PC-9 (cell line): Measurements from ENCODE around the gene TXNDC16. TPM values are rescaled to one million over a fixed set of nuclear protein-coding genes. Genes with fewer than 3 reads are reported as not detected.

Experiments
- BruUV-seq: library from RNA; stranded (reverse); fragments of 400-500 nt; replicated peaks from 2 replicates; lab custom pipeline; 2021; lab: Mats Ljungman, UMichigan
- CTCF ChIA-PET: fragments of 300-600 bp; sonication (Branson Sonifier 250); formaldehyde crosslinking; loops from one replicate; lab custom pipeline; 2022; ENCODE audit warnings: antibody characterized with exemption; lab: Charles Lee
- POLR2A ChIA-PET: fragments of 300-600 bp; sonication (Branson Sonifier 250); formaldehyde crosslinking; loops from one replicate; lab custom pipeline; 2022; ENCODE audit warnings: antibody characterized with exemption; ENCODE audit not compliant: unreplicated experiment; lab: Charles Lee
- DNase-seq, 2 experiments: peaks; one replicate each; pipeline versions ENCODE4 v3.0.0 to v3.0.0-alpha.2; 2015 to 2022; ENCODE audit warnings: mixed read lengths in 1 of 2
- H2AFZ ChIP-seq: fragments of 200-600 bp; sonication (generic); 2 replicates; pipeline ENCODE4 v1.8.1; 2017; ENCODE audit warnings: antibody characterized with exemption
- H3F3A ChIP-seq: fragments of 200-600 bp; sonication (generic); 2 replicates; pipeline ENCODE4 v1.8.1; 2017; ENCODE audit warnings: antibody characterized with exemption, mild to moderate bottlenecking, low read depth; ENCODE audit not compliant: insufficient read depth
- H3K27ac ChIP-seq: fragments of 200-600 bp; sonication (generic); 2 replicates; pipeline ENCODE4 v1.6.1; 2016; ENCODE audit warnings: mixed run types
- H3K27me3 ChIP-seq: fragments of 200-600 bp; sonication (generic); 2 replicates; pipeline ENCODE4 v1.6.1; 2016; ENCODE audit warnings: low read depth, mixed run types; ENCODE audit not compliant: insufficient read depth
- H3K36me3 ChIP-seq: fragments of 200-600 bp; sonication (generic); 2 replicates; pipeline ENCODE4 v1.6.1; 2016; ENCODE audit warnings: low read depth, mixed run types
- H3K4me1 ChIP-seq: fragments of 200-600 bp; sonication (generic); replicated peaks from 2 replicates; pipeline ENCODE4 v1.6.1; 2016; ENCODE audit warnings: mixed run types; ENCODE audit not compliant: insufficient read depth
- H3K4me2 ChIP-seq: fragments of 200-600 bp; sonication (generic); 2 replicates; pipeline ENCODE4 v1.6.1; 2017; ENCODE audit warnings: mixed run types
- H3K4me3 ChIP-seq: fragments of 200-600 bp; sonication (generic); 2 replicates; pipeline ENCODE4 v1.6.1; 2016; ENCODE audit warnings: mixed run types
- H3K79me2 ChIP-seq: fragments of 200-600 bp; sonication (generic); 2 replicates; pipeline ENCODE4 v1.6.1; 2017; ENCODE audit warnings: low read depth, mixed run types
- H3K9me2 ChIP-seq: fragments of 200-600 bp; sonication (generic); 2 replicates; pipeline ENCODE4 v1.8.1; 2017; ENCODE audit warnings: mild to moderate bottlenecking; ENCODE audit not compliant: insufficient read depth
- H3K9me3 ChIP-seq: fragments of 200-600 bp; sonication (generic); 2 replicates; pipeline ENCODE4 v1.8.1; 2016; ENCODE audit warnings: low read depth; ENCODE audit not compliant: insufficient read depth
- H4K20me1 ChIP-seq: fragments of 200-600 bp; sonication (generic); 2 replicates; pipeline ENCODE4 v1.8.1; 2017; ENCODE audit not compliant: insufficient read depth
- CTCF ChIP-seq: fragments of 200-600 bp; sonication (generic); conservative IDR thresholded peaks from 2 replicates; pipeline ENCODE4 v1.6.1; 2017; ENCODE audit warnings: mixed run types, antibody characterized with exemption, mild to moderate bottlenecking, moderate library complexity
- EZH2 ChIP-seq: fragments of 200-600 bp; sonication (generic); IDR thresholded peaks from 2 replicates; pipeline ENCODE4 v1.8.0; 2017; ENCODE audit warnings: antibody characterized with exemption, low read depth
- intact Hi-C: fragments of 100-400 bp; cut with micrococcal nuclease; formaldehyde crosslinking; loops from one replicate; pipeline ENCODE4 v1.10.0; 2022; ENCODE audit not compliant: unreplicated experiment
- total RNA-seq: library from RNA; stranded (reverse); gene quantifications from 2 replicates; pipeline ENCODE4 v1.2.3, GENCODE V29; 2021

TXNDC16 gene
- total RNA-seq, 1 experiment from 2014 or later: 5.7 TPM

- no peak for DNase-seq
- Histone ChIP-seq H3K4me2 (no peak overlapping the region), H3K9me3 (no peaks in the 10 kb centered on the region), H3K4me3 (no peak overlapping the region), H3K9me2 (no peaks in the 10 kb centered on the region), H3K27ac (no peak overlapping the region), H4K20me1 (no peaks in the 10 kb centered on the region), H2AFZ (no peak overlapping the region), H3K36me3 (no peaks in the 10 kb centered on the region), H3K79me2 (no peaks in the 10 kb centered on the region), H3K4me1 (peaks cover 9% of the 10 kb centered on the region), H3F3A (0 out of 2 replicates have a peak, but pooled peaks cover 4% of the 10 kb centered on the region), H3K27me3 (no peaks in the 10 kb centered on the region)
- ChIA-PET POLR2A (no interaction called here), CTCF (no interaction called here)
- no TSS peak for BruUV-seq
- TF ChIP-seq CTCF: no peak
- TF ChIP-seq EZH2: no peak
- intact Hi-C loops: no loop called here
Observed at GRCh38 chr14:52547027-52547426, 5.3 kb downstream of the TXNDC16 start.

GRCh38 chr14:52546318-52546670 lies 6.0 kb downstream of the TXNDC16 start:
- no TSS peak for BruUV-seq
- no peak overlapping the region for H3K4me3 ChIP-seq
- ChIA-PET CTCF (no interaction called here), POLR2A (no interaction called here)
- H4K20me1 ChIP-seq: no peaks in the 10 kb centered on the region
- no peaks in the 10 kb centered on the region for H3K9me3 ChIP-seq
- no peak overlapping the region for H2AFZ ChIP-seq
- H3K27ac ChIP-seq: no peak overlapping the region
- H3K9me2 ChIP-seq: no peaks in the 10 kb centered on the region
- TF ChIP-seq CTCF (no peak), EZH2 (no peak)
- intact Hi-C loops: no loop called here
- no peaks in the 10 kb centered on the region for H3K27me3 ChIP-seq
- peaks cover 7% of the 10 kb centered on the region for H3K4me1 ChIP-seq
- H3F3A ChIP-seq: 0 out of 2 replicates have a peak, but pooled peaks cover 1% of the 10 kb centered on the region
- no peaks in the 10 kb centered on the region for H3K79me2 ChIP-seq
- no peak for DNase-seq
- H3K36me3 ChIP-seq: no peaks in the 10 kb centered on the region
- H3K4me2 ChIP-seq: no peak overlapping the region

DNA sequence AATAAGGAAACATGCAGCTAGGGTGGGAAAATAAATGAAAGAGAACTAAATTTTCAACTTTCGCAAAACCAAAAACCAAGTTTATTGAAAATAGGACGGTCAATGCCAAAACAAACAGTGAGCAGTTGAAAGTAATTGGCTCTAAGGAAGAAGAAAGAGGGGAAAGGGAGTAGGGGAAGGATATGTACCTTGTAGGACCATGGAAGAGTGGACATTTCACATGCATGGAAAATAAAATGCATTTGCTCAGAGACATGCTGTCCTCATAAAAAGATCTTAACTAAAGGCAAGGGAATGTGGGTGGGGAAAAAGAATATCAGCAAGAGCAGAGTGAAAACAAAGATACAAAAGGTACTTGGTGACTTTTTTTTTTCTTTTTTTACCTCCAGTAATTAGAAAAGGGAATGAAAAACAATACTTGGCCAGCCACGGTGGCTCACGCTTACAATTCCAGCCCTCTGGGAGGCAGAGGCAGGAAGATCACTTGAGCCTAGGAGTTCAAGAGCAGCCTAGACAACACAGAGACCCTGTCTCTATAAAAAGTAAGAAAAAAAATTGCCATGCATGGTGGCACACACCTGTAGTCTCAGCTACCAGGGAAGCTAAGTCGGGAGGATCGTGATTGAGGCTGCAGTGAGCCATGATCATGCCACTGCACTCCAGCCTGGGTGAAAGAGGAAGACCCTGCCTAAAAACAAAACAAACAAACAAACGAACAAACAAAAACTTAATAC lies 6.6 kb downstream of the TXNDC16 start:
- Histone ChIP-seq H3K27me3 (no peaks in the 10 kb centered on the region), H3K27ac (no peak overlapping the region), H4K20me1 (no peaks in the 10 kb centered on the region), H3K4me1 (peaks cover 2% of the 10 kb centered on the region; the same call in 1 of the 2 replicates), H2AFZ (no peak overlapping the region), H3K36me3 (no peaks in the 10 kb centered on the region), H3F3A (no peaks in the 10 kb centered on the region), H3K4me2 (no peak overlapping the region), H3K79me2 (no peaks in the 10 kb centered on the region), H3K4me3 (no peak overlapping the region), H3K9me3 (no peaks in the 10 kb centered on the region), H3K9me2 (no peaks in the 10 kb centered on the region)
- no peak for DNase-seq
- TF ChIP-seq CTCF (no peak), EZH2 (no peak)
- no TSS peak for BruUV-seq
- CTCF ChIA-PET: no interaction called here
- intact Hi-C loops: no loop called here
- POLR2A ChIA-PET: no interaction called here
